GM21526 (cell line): Measurements from ENCODE around the gene POLN.

Experiments used
- ATAC-seq: cut with Tn5 transposase; IDR thresholded peaks from one replicate; pipeline ENCODE4 v1.9.1; 2021; ENCODE audit warnings: moderate library complexity; ENCODE audit not compliant: unreplicated experiment, low FRiP score

Gene POLN

DNA sequence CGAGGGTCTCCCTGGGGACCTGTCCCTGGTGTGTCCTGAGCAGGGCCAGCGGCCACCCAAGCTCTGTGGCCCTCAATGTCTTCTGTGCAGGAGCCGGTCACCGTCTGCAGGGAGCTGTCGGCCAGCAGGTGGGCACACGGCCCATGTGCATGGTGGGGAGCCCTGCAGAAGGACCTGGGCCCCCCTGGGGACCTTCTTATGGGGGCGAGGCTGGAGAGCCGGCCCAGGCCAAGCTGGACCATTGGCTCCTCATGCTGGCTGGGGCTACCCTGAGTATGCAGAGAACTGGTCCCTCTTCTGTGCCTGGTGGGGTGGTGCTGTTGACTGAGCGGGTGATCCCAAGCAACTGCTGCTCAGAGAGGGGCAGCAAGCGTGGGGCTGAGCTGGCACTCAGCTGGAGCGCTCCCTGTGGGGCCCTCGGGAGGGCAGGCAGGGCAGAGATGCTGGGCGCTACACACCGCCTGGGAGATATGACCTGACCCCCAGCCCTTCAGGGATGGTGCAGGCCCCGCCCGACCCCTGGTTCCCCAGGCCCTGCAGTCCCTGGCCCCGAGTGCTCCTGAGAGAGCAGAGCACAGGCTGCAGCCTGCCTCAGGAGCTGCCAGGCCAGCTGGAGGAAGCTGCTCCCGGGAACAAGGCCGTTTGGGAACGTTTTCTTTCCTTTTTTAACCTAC lies 168.0 kb downstream of the POLN start:
- ATAC-seq, result no peak

DNA sequence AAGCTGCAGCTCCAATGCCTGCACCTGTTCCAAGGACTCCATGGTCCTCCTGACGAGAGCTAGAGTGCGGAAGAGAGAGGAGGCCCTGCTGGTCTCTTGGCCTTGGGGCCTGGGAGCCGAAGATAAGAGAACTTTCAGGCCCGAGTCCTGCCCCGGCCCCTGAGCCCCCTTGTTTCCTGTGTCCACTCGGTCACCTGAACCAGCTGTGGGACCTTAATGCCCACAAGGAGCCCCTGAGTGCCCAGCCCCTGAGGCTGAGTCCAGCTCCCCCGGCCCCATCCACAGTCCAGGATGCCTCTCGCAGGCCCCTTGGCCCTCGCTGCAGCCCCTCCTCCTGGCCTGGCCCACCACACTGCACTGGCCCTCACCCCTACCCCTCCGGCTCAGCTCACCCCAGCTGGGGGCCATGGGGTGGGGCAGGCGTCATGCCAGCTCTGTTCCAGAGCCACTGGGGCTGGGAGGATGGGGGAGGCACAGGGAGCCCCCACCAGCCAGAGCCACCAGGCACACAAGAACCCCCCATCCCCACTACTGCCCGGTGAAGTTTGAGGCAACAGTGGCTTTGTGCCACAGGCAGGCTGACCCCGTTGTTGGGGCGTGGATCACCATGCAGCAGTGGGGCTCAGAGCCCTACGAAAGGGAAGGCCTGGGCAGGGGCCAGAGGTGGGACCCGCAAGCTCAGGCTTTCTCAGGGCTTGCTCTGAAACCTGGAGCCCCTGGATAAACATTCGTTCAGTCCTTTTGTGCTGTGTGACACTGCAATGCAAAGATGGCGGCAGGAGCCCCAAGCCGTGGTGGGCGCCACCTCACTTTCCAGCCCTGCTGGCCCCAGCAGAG lies 168.7 kb downstream of the POLN start:
- ATAC-seq, result no peak

DNA sequence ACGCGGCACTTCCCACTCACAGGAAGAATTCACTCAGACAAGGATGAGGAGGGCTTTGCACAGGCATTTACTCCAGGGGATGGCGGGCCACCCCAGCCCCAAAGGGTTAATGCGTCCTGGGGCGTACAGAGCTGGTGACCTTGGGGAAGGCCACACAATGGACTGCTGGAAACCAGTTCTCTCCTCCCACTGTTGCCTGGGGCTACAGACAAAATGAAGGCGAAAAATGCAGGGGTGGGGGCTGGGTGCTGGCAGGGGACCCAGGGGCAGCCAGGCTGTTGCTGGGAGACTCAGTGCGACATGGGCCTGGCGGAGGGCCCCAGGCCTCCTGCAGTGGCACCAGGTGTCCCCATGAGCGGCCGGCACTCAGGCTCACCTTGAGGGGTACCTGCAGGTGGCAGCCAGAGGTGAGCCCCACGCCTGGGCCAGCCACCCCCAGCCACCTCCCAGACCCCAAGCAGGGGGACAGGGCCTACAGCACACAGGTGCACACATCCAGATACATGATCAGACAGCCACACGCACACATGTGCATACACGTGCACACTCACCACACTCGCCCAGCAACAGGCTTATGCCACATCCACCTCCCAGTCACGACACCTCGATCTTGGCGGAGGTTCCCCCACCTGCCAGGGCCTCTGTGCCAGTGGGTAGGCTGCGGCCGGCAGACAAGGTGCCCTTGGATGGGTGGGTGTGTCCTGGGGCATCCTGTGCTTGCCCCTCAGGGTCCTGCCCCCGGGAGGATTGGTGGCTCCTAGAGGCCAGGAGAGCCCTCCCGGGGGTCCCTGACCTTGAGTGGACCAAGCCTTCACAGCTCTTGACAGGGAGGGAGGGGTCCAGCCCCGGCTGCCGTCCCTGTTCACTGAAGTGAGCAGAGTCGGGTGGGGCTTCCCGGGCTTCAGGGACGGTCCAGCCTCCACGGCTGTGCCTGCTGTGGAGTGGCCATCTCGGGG lies 169.7 kb downstream of the POLN start:
- ATAC-seq, result no peak

DNA sequence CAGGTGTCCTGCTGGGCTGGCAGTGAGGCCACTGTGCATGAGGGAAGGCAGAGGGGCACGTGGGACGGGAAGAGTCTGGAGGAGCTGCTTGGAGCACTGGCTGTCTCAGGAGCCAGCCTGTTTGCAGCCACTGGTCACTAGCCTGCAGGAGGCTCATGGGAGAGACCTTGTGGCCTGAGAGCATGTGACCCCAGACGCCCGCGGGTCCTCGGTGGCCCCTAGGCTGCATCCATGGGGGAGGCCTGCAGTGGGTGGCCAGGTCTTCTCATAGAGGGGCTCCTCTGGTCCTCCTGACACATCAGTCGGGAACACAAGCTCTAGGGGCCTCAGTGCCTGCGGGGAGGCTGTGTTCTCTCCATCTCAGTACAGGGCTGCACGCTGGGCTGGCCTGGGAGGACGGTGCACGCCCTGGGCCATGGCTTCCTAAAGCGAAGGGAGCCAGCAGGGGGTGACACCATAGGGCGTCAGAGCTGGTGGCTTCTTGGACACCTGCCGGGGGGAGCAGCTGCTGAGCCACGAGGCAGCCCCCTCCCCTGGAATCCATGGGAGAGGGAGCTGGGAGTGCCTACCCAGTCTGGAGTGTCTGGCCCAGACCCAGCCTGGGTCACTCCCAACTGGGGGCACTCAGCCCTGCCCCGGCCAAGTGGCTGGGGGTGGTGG lies 170.5 kb downstream of the POLN start:
- no peak for ATAC-seq

DNA sequence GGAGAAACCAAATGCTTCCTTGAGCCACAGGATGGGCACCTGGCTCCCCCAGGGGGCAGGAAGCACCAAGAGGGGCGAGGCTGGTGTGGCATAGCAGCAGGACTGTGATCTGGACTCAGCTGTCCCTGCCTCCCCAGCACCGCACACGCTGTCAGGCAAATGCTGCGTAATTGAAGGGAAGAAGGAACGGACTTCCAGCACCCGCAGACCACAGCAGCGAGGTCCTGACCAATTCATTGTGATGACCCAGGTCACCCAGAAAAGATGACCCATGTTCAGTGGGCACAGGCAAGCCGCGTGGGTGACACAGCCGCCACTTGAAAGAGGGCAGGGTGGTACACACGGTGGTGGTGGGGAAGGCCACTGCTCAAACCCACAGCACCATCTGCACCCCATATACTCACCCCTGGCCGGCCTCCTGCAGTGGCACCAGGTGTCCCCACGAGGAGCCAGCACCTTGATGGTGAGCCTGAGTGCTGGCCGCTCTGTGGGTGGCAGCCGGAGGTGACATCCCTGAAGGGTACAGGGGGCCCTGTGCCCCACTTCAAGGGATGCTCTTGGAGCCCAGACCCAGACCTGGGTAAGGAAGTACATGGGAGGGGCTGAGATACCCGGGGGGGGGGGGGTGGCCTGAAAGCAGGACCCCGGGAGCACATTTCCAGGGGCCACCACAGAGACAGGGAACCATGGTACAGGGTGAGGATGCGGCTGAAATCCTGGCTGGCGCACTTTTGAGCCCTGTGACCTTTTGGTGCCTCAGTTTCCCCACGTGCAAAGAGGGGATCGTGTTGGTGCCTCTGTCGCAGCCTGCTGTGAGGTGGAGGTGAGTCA lies 171.3 kb downstream of the POLN start:
- ATAC-seq, result no peak

DNA sequence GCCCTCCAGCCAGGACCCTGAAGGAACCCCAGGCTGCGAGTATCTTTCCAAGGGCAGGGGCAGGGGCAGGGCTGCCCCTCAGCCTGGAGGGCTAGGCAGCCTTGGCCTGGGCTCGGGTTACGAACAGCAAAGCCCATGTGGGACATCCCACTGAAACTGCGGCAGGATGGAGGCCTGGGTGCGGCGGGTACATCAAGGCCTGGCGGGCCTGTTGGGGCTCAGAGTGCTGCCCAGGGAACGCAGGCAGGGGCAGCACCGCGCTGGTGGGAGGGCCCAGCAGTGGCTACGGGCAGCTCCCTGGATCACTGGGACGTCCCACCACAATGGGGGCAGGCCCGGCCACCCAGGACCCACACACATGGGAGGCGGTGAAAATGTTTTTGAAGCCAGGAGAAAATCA lies 171.9 kb downstream of the POLN start:
- ATAC-seq, result no peak

DNA sequence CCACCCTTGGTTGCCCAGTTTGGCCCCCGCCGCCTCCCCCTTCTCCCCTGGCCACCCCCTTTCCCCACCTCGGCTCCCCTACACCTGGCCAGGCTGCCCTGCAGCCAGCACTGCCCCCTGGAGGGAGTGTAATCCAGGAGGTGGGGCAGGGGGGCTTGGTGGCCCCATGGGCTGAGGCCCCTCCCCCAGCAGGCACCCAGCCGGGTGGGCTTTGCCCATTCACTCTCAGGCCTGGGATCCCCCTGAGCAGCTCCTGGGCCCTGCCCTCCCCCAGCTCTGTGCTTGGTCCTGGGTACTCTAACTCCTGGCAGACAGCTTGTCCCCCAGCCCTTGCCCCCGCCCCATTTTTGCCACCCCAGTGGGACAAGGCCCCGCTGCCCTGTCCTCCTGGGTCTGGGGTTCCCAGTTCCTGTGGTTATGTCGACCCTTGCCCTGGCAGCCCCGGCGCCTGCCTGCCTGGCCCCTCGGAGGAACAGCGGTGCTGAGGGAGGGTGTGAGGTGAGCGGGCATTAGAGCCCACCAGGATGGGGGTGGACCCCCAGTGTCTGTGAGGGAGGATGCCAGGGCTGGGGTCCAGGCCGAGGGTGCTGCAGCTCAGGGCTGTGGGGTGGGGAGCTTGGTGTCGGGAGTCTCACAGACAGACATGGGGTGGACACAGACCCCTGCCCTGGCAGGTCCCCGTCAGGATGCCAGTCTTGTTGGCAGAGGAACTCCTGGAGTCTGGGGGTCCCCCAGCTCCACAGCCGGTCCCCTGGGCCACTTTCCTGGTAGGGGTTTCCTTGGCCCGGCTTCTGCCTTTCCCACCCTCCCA lies 172.6 kb downstream of the POLN start:
- ATAC-seq, result no peak

DNA sequence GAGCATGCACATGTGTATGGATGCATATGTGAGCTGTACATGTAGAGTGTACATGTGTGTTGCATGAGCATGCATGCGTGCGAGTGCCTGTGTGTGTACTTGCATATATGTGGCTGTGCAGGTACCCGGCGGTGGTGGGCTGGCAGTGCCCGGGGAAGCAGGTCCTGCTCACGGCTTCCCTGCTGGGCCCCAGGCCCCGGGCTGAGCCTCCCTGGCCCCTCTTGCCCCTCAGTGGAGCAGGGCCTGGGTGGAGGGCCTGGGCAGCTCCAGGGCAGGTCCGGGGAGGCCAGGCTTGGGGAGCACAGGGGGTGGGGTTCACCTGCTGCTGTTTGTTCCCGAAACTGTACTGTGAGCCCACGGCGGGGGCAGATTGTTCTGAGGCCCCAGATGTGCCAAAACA lies 173.4 kb downstream of the POLN start:
- no peak for ATAC-seq

DNA sequence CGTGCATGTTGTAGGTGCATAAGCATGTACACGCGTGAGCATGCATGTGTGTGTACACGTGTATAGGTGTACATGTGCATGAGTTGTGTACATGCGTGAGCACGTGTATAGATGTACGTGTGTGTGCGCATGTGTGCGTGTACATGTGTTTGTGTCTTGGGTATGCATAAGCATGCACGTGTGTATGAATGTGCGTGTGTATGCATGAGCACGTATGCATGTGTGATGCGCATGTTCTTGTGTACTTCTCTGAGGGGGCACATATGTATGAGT lies 173.8 kb downstream of the POLN start:
- ATAC-seq, result no peak

DNA sequence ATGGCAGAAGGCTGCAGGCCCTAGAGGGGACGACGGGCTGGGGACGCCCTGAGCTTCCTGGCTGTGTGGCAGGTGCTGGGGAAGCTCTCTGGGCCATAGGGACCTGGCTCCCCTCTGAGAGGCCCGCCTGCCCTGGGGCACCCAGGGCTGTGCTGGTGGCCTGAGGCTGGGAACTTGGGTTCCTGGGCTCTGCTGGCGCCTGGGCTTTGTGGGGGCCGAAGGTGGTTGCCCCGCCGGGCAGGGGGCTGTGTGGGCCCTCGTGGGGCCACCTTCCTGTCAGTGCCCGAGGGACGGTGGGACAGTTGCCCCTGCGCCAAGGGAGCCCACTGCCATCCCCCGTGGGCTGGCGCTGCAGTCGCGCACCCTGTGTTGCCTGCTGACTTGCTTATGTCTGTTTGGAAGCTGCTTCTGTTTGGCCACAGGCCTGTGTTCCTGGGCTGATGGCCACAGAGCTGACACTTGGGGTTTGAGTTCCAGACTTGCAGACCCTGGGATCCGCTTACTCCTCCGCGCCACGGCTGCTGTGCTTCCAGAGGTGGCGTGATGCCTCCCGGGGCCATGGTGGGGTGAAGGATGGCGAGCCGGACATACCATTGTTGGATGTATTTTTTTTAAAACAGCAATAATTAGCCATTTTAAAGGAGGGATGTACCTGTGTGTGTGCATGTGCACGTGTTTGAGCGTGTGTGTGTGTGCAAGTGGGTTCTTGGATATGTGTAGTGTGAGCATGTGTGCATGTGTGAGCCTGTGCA lies 174.3 kb downstream of the POLN start:
- ATAC-seq, result no peak

DNA sequence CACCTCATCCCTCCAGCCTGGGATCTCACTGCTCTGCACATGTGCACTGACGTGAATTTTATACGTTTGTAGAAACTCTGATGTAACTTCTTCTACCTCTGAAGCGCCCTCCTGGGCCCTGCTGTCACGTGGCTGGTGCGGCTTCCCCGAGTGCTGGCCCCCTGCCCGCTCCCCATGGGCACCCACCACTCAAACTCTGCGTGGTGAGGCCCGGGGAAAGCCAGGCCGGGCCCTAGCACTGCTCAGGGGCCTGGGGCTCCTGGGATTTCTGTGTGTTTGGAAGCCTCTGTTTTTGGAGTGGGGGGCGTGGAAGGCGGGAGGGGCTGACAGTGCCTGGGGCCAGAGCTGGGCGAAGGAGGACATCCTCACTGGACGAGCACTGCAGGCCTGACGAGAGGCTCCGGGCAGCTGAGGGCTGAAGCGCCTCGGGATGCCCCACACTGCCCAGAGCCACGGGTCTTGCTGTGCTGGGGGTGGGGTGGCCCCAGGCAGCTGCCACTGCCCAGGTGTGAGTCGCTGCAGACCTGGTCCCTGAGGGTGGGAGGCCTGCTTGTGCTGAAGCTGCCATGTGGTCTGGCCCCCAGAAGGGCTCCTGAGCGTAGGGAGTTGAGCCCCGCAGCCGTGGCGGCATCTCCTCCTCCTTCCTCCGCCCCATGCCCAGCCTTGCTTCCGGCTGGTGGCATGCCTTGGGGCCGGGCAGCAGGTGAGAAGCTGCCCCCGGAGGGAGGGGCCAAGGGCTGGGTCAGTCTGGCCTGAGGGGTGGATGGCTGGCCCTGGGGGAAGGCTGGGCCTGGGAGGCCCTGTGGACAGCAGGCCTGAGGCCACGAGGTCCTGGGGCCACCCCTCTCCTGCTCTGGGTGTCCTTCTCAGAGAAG lies 175.1 kb downstream of the POLN start:
- ATAC-seq, result no peak

DNA sequence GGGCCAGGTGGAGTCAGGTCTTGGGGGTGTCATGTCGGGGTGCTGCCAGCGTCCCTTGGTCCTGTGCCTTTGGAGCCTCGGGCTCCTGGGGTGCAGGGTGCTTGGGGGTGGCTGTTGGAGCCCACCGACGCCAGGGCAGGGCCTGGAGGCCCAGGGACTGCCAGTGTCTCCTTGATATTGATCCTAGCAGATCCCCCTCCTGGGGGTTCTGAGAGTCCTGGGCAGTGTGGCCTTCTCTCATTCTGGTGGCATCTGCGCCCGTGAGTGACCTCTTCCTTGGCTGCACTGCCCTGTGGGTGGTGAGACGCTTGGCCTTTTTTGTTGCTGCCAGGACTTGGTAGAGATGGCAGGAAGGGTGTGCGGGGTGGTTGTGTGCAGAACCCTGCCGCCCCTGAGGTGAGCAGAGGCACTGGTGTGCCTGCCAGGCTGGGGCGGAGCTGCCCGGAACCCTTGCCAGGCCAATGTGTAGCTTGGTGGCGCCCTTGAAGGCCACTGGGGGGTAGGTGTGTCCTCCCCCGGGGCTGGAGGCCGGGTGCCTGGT lies 175.8 kb downstream of the POLN start:
- no peak for ATAC-seq

DNA sequence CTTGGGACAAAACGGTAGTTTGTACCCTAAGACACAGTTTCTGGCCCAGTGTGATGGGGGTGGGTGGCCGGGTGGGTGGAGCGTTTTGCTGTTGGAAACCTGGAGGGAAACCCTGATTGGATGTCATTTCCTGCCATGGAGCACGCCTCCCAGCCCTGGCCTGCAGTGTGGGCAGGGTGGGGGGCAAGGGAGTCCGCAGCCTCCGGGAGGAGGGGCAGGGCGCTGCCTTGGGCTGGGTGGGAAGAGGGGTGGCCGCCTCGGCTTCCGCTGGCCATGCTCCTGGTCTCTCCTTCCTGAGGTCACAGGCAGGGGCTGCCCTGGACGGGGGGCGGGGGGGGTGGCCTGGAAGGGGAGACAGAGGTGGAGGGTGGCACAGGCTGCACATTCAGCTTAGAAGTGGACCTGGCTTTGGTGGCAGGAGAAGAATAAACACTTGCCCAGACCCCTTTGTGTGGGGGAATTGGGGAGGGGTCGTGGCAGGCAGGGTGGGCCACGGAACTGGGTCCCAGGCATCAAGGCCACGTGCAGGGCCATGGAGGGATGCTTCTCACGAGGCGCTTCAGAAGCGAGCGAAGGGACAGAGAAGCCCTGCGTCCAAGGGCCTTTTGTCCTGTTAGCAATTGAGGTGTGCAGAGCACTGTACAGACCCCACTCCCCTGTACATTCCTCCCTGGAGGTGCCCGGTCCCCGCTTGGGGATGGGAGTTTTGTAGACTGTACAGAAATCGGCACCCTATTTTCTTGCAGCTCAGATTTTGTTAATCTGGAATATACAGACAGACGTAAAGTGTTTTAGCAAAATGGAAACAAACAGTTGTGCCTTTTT lies 176.6 kb downstream of the POLN start:
- ATAC-seq, result no peak

DNA sequence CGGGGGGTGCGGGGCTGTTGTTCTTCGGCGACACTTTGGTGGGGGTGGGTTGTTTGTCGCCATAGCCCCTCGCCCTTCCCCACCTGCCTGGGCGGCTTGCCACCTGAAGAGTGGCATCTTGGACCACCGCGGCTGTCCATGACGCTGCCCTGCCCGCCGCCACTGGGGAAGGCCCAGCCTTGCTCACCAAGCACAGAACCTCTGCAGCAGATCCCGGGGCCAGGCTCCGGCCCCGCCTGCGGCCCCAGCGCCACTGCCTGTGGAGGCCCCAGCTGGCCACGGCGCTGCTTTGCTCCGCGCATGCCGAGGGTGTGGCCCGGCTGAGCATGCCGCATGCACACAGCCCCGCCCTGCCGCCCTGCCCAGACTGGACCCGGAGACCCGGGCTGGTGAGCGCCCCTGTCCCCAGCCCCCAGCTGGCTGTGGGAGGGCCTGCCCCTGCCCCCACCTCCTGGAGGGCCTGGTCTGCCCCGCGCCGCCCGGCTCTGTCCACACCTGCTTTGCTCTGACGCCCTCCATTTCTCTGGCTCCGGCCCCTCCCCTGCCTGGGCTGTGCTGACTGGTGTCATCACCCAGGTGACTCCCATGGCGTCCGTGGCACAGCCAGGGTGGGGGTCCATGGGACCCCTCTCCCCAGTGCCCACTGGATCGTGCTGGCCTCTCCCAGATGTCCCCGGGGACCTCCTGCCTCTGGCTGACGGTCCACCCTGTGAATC lies 177.5 kb downstream of the POLN start:
- ATAC-seq, result no peak

DNA sequence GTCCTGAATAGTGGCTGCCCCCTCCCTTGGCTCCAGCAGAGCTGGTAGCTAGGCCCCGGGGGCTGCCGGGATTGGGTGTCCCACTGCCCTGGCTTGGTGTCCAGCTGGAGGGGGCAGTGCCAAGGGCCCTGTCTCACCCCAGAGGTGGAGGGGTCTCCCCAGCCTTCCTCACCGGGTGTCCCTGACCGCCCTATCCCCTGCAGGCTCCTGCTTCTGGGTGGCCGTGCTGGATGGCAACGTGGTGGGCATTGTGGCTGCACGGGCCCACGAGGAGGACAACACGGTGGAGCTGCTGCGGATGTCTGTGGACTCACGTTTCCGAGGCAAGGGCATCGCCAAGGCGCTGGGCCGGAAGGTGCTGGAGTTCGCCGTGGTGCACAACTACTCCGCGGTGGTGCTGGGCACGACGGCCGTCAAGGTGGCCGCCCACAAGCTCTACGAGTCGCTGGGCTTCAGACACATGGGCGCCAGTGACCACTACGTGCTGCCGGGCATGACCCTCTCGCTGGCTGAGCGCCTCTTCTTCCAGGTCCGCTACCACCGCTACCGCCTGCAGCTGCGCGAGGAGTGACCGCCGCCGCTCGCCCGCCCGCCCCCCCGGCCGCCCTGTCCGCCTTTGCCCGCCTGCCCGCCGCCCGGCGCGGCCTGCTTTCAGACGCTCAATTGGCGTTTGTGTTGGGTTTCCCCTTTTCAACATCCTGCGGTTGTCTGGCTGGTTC lies 178.2 kb downstream of the POLN start:
- no peak for ATAC-seq
